GM21825 (cell line): Measurements from ENCODE around the gene IMMT.
"Not testable (repeated sequence)": the region's sequence is repeated elsewhere in the genome, so short reads cannot be mapped to it uniquely, and the experiment has no call there.

Experiments
- ATAC-seq: cut with Tn5 transposase; IDR thresholded peaks from one replicate; pipeline ENCODE4 v1.9.1; 2021; ENCODE audit warnings: mild to moderate bottlenecking, moderate library complexity; ENCODE audit not compliant: unreplicated experiment

The IMMT gene

GRCh38 chr2:86195055-86195807 lies at the start of gene IMMT:
Gene IMMT, minus strand, starts transcription at chr2:86195462. Its CDS starts 80 bp downstream, at chr2:86195382.
- ATAC-seq = peak; percentile 86

- ATAC-seq = not testable (repeated sequence)
Measured at GRCh38 chr2:86244781-86245180, 49.5 kb upstream of the IMMT start.

- ATAC-seq = no peak
Measured at GRCh38 chr2:86243950-86244733, 48.9 kb upstream of the IMMT start.

GRCh38 chr2:86243272-86243671 lies 48.0 kb upstream of the IMMT start:
- no peak for ATAC-seq

- no peak for ATAC-seq
Measured at GRCh38 chr2:86241611-86242010, 46.3 kb upstream of the IMMT start.

- ATAC-seq = no peak
Measured at GRCh38 chr2:86240251-86240650, 45.0 kb upstream of the IMMT start.

GRCh38 chr2:86239745-86240144 lies 44.5 kb upstream of the IMMT start:
- no peak for ATAC-seq

GRCh38 chr2:86239326-86239725 lies 44.1 kb upstream of the IMMT start:
- no peak for ATAC-seq

GRCh38 chr2:86238354-86238753 lies 43.1 kb upstream of the IMMT start:
- peak; percentile 85 for ATAC-seq

- ATAC-seq = no peak
Measured at GRCh38 chr2:86237172-86237571, 41.9 kb upstream of the IMMT start.

GRCh38 chr2:86235196-86235980 lies 40.1 kb upstream of the IMMT start:
- ATAC-seq = no peak

GRCh38 chr2:86234563-86235131 lies 39.4 kb upstream of the IMMT start:
- no peak for ATAC-seq

GRCh38 chr2:86233436-86233835 lies 38.2 kb upstream of the IMMT start:
- ATAC-seq = no peak

GRCh38 chr2:86232910-86233309 lies 37.6 kb upstream of the IMMT start:
- no peak for ATAC-seq

- ATAC-seq = no peak
Measured at GRCh38 chr2:86232373-86232784, 37.1 kb upstream of the IMMT start.

GRCh38 chr2:86231680-86232372 lies 36.6 kb upstream of the IMMT start:
- ATAC-seq = no peak

- ATAC-seq = no peak
Measured at GRCh38 chr2:86230961-86231360, 35.7 kb upstream of the IMMT start.

- no peak for ATAC-seq
Measured at GRCh38 chr2:86229221-86229620, 34.0 kb upstream of the IMMT start.

- not testable (repeated sequence) for ATAC-seq
Measured at GRCh38 chr2:86228574-86228973, 33.3 kb upstream of the IMMT start.

- no peak for ATAC-seq
Measured at GRCh38 chr2:86227685-86228084, 32.4 kb upstream of the IMMT start.
